ENCODE measurements around the gene NANOS2. TPM values are rescaled to one million over a fixed set of nuclear protein-coding genes. Genes with fewer than 3 reads are reported as not detected.

The NANOS2 gene
- total RNA-seq, 1 donor from 2014 or later: not detected

DNA sequence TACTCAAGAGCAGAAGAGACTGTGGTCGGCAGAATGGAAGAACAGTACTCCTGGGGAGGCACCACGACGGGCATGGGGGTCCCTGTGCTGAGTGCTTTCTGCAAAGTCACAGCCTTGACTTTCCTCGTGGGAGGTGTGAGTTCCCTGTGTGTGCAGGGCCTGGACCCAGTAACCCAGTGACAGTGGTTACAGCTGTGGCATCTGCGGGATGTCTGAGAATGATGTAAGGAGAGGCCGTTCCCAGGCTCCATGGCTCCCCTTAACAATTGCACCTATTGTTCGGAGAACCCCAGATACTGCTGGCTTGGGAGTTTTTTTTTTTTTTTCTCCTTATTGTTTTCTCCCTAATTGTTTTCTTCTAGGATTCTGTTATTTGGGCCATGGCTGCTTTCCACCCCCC is 5.1 kb upstream of the NANOS2 start:
- no peak overlapping the region for H3K4me3 Mint-ChIP-seq (ENCODE audit: unreplicated experiment)
- H3K27me3 Mint-ChIP-seq (ENCODE audit: unreplicated experiment): peaks cover 30% of the 10 kb centered on the region
- H3K27ac Mint-ChIP-seq (ENCODE audit: unreplicated experiment): no peak overlapping the region
- no peaks in the 10 kb centered on the region for H3K4me1 Mint-ChIP-seq (ENCODE audit: unreplicated experiment)
- no peaks in the 10 kb centered on the region for H3K9me3 Mint-ChIP-seq (ENCODE audit: unreplicated experiment)
- TF ChIP-seq, protein P1, sequence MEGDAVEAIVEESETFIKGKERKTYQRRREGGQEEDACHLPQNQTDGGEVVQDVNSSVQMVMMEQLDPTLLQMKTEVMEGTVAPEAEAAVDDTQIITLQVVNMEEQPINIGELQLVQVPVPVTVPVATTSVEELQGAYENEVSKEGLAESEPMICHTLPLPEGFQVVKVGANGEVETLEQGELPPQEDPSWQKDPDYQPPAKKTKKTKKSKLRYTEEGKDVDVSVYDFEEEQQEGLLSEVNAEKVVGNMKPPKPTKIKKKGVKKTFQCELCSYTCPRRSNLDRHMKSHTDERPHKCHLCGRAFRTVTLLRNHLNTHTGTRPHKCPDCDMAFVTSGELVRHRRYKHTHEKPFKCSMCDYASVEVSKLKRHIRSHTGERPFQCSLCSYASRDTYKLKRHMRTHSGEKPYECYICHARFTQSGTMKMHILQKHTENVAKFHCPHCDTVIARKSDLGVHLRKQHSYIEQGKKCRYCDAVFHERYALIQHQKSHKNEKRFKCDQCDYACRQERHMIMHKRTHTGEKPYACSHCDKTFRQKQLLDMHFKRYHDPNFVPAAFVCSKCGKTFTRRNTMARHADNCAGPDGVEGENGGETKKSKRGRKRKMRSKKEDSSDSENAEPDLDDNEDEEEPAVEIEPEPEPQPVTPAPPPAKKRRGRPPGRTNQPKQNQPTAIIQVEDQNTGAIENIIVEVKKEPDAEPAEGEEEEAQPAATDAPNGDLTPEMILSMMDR (IDR thresholded peaks at IDR 0.05): no peak
- no peaks in the 10 kb centered on the region for H3K36me3 Mint-ChIP-seq (ENCODE audit: unreplicated experiment)
- DNase-seq (ENCODE audit: extremely low spot score, unreplicated experiment): no peak

DNA sequence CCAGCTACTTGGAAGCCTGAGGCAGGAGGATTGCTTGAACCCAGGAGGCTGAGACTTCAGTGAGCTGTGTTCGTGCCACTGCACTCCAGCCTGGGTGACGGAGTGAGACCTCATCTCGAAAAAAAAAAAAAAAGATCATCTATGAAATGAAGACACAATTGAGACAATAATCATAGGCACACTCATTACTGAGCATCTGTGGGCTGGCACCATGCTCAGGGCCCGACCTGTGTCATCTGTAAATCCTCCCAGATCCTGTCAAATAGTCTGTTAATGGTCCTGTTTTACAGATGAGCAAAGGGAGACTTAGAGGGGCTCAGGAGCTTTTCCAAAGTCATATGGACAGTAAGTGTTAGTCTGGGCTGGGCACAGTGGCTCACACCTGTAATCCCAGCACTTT is 4.1 kb upstream of the NANOS2 start:
- no peaks in the 10 kb centered on the region for H3K4me1 Mint-ChIP-seq (ENCODE audit: unreplicated experiment)
- DNase-seq (ENCODE audit: extremely low spot score, unreplicated experiment): no peak
- no peaks in the 10 kb centered on the region for H3K9me3 Mint-ChIP-seq (ENCODE audit: unreplicated experiment)
- no peak overlapping the region for H3K4me3 Mint-ChIP-seq (ENCODE audit: unreplicated experiment)
- H3K36me3 Mint-ChIP-seq (ENCODE audit: unreplicated experiment): no peaks in the 10 kb centered on the region
- H3K27ac Mint-ChIP-seq (ENCODE audit: unreplicated experiment): no peak overlapping the region
- TF ChIP-seq, protein P1 (IDR thresholded peaks at IDR 0.05): no peak
- H3K27me3 Mint-ChIP-seq (ENCODE audit: unreplicated experiment): peaks cover 30% of the 10 kb centered on the region

DNA sequence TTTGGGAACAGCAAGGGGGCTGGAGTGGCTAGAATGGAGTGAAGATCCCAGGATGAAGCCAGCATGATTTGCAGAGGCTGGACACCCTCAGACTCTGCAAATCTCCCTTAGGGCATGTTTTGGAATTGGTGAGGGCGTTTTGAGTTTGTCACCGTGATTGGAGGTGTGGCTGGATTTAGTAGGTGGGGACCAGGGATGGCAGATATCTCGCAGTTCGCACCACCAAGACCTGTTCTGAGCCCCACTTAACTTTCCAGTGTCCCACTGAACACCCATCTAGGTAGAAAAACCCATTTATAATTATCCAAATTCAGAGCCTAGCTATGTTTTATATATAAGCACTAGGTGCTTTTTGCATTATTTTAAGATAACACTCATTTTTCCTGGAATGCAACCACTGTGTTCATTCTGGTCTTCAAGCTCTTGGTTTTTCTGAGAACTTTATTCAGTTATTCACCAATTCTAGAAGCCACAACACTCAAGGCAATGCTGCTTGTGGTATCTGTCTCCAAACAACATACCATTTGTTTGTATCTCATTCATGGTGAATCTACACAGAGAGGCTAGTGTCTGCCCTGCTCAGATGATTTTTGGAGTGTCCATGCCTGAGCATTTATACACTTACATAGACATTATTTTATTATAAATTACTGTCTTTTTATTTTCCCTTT is 3.0 kb upstream of the NANOS2 start:
- no peaks in the 10 kb centered on the region for H3K4me1 Mint-ChIP-seq (ENCODE audit: unreplicated experiment)

DNA sequence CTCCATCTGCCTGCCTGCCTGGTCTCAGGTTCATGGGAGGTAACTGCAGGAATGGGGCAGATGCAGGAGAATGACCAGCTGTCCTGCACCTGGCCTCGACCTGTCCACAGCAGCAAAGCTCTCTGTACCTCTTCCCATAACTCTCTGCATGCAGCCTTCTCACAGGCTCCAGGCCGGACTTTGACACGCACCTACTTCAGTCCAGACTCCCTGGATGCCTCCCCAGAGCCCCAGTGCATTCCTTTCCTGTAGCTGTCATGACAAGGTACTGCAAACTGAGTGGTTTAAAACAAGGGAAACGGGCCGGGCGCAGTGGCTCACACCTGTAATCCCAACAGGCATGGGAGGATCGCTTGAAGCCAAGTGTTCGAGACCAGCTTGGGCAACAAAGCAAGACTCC is 3.3 kb downstream of the NANOS2 start:
- TF ChIP-seq, protein P1 (IDR thresholded peaks at IDR 0.05): no peak
- no peak overlapping the region for H3K27ac Mint-ChIP-seq (ENCODE audit: unreplicated experiment)

More for the DNA sequence above, 3.0 kb upstream of the NANOS2 start:
- Mint-ChIP-seq H3K36me3 (ENCODE audit: unreplicated experiment) (no peaks in the 10 kb centered on the region), H3K9me3 (ENCODE audit: unreplicated experiment) (no peaks in the 10 kb centered on the region), H3K27me3 (ENCODE audit: unreplicated experiment) (peaks cover 30% of the 10 kb centered on the region), H3K4me3 (ENCODE audit: unreplicated experiment) (no peak overlapping the region), H3K27ac (ENCODE audit: unreplicated experiment) (no peak overlapping the region)
- no peak for DNase-seq (ENCODE audit: extremely low spot score, unreplicated experiment)
- TF ChIP-seq, protein P1 (IDR thresholded peaks at IDR 0.05): no peak

DNA sequence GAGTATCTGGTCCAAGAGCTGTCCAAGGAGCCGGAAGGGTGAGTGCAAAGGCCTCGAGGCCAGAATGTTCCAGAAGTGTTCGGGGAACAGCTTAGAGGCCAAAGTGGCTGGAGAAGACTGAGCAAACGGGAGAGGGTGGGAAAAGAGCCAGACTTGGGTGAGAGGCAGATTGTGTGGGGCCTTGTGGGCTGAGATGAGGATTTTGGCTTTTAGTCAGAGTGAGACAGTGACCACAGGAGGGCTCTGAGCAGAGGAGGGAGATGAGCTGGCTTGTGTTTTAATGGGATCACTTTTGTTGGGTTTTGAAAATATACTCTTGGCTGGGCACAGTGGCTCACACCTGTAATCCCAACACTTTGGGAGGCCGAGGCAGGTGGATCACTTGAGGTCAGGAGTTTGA is 5.6 kb downstream of the NANOS2 start:
- Mint-ChIP-seq H3K9me3 (ENCODE audit: unreplicated experiment) (no peaks in the 10 kb centered on the region), H3K4me3 (ENCODE audit: unreplicated experiment) (no peak overlapping the region), H3K36me3 (ENCODE audit: unreplicated experiment) (no peaks in the 10 kb centered on the region), H3K4me1 (ENCODE audit: unreplicated experiment) (no peaks in the 10 kb centered on the region), H3K27me3 (ENCODE audit: unreplicated experiment) (peaks cover 10% of the 10 kb centered on the region), H3K27ac (ENCODE audit: unreplicated experiment) (no peak overlapping the region)
- TF ChIP-seq, protein P1 (IDR thresholded peaks at IDR 0.05): no peak
- DNase-seq (ENCODE audit: extremely low spot score, unreplicated experiment): no peak

More for the DNA sequence above, 3.3 kb downstream of the NANOS2 start:
- Mint-ChIP-seq H3K4me3 (ENCODE audit: unreplicated experiment) (no peak overlapping the region), H3K27me3 (ENCODE audit: unreplicated experiment) (peaks cover 11% of the 10 kb centered on the region), H3K36me3 (ENCODE audit: unreplicated experiment) (no peaks in the 10 kb centered on the region), H3K4me1 (ENCODE audit: unreplicated experiment) (no peaks in the 10 kb centered on the region), H3K9me3 (ENCODE audit: unreplicated experiment) (no peaks in the 10 kb centered on the region)
- DNase-seq (ENCODE audit: extremely low spot score, unreplicated experiment): no peak
